KMS-11 (cell line): Measurements from ENCODE around the gene DDX25.
A peak's percentile ranks its signal among the peaks of the same experiment; 100 is the strongest.

ENCODE experiments used
- H2AFZ ChIP-seq: fragments of 200-600 bp; sonication (generic); 2 replicates; pipeline ENCODE4 v1.6.1; 2016; ENCODE audit warnings: antibody characterized with exemption, mixed run types, low read depth
- H3K27ac ChIP-seq: fragments of 200-600 bp; sonication (generic); 2 replicates; pipeline ENCODE4 v1.6.1; 2016; ENCODE audit warnings: mild to moderate bottlenecking, mixed run types
- H3K27me3 ChIP-seq: fragments of 200-600 bp; sonication (generic); 2 replicates; pipeline ENCODE4 v1.6.1; 2017; ENCODE audit warnings: mild to moderate bottlenecking, low read depth, mixed run types, moderate library complexity; ENCODE audit not compliant: insufficient read depth
- H3K36me3 ChIP-seq: fragments of 200-600 bp; sonication (generic); 2 replicates; pipeline ENCODE4 v1.6.1; 2017; ENCODE audit warnings: mild to moderate bottlenecking, mixed run types; ENCODE audit not compliant: insufficient read depth
- H3K4me1 ChIP-seq: fragments of 200-600 bp; sonication (generic); 2 replicates; pipeline ENCODE4 v1.6.1; 2016; ENCODE audit warnings: mild to moderate bottlenecking, low read depth, mixed run types; ENCODE audit not compliant: poor library complexity, severe bottlenecking
- H3K4me2 ChIP-seq: fragments of 200-600 bp; sonication (generic); 2 replicates; pipeline ENCODE4 v1.7.0; 2016; ENCODE audit warnings: mild to moderate bottlenecking, mixed run types
- H3K4me3 ChIP-seq: fragments of 200-600 bp; sonication (generic); IDR thresholded peaks from 2 replicates; pipeline ENCODE4 v1.6.1; 2017; ENCODE audit warnings: low read depth, low read length, mixed read lengths; ENCODE audit not compliant: insufficient read depth
- H3K79me2 ChIP-seq: fragments of 200-600 bp; sonication (generic); 2 replicates; pipeline ENCODE4 v1.6.1; 2016; ENCODE audit warnings: low read depth, mixed run types; ENCODE audit not compliant: insufficient read depth
- H3K9ac ChIP-seq: fragments of 200-600 bp; sonication (generic); 2 replicates; pipeline ENCODE4 v1.6.1; 2016; ENCODE audit warnings: mild to moderate bottlenecking, mixed run types
- H4K20me1 ChIP-seq: fragments of 200-600 bp; sonication (generic); 2 replicates; pipeline ENCODE4 v1.6.1; 2016; ENCODE audit warnings: mild to moderate bottlenecking, mixed run types; ENCODE audit not compliant: insufficient read depth
- TF ChIP-seq, protein P1 (sequence below): fragments of 200-600 bp; sonication (generic); conservative IDR thresholded peaks from 2 replicates; pipeline ENCODE4 v1.6.1; 2017; ENCODE audit warnings: low read depth, mild to moderate bottlenecking, antibody characterized with exemption, low read length, moderate library complexity, mixed read lengths

The DDX25 gene

DNA sequence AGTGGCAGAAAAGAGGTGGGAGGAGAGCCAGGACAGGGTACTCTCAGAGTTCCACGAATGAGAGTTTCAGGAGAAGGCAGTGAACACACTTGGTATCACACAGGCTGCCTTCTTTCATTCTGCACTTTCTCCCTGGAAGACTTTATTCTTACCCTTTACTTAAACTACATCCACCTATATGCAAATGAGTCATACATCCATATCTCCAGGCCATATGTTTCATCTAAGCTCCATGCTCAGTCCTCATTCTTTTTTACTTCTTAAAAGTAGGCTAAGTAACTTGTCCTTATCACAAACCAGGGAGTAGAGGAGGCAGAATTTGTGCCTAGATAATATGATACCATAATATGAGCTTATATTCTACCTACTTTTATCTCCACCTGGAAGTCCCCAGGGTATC lies 23.0 kb upstream of the DDX25 start:
- TF ChIP-seq, protein P1, sequence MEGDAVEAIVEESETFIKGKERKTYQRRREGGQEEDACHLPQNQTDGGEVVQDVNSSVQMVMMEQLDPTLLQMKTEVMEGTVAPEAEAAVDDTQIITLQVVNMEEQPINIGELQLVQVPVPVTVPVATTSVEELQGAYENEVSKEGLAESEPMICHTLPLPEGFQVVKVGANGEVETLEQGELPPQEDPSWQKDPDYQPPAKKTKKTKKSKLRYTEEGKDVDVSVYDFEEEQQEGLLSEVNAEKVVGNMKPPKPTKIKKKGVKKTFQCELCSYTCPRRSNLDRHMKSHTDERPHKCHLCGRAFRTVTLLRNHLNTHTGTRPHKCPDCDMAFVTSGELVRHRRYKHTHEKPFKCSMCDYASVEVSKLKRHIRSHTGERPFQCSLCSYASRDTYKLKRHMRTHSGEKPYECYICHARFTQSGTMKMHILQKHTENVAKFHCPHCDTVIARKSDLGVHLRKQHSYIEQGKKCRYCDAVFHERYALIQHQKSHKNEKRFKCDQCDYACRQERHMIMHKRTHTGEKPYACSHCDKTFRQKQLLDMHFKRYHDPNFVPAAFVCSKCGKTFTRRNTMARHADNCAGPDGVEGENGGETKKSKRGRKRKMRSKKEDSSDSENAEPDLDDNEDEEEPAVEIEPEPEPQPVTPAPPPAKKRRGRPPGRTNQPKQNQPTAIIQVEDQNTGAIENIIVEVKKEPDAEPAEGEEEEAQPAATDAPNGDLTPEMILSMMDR: no peak

DNA sequence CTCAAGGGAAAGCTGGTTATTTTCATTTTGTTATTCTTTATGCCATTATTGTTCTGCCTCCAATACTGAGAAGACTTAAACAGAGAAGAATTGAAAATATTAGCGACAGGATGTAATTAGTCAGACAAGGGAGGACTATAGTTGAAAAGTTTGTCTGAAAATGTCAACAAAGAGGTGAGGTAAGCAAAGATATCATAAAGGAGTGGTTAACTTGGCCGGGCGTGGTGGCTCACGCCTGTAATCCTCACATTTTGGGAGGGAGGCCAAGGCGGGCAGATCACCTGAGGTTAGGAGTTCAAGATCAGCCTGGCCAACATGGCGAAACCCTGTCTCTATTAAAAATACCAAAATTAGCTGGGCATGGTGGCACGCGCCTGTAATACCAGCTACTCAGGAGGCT lies 20.9 kb upstream of the DDX25 start:
- no peaks in the 10 kb centered on the region for H3K79me2 ChIP-seq
- H3K4me3 ChIP-seq: no peak overlapping the region
- no peaks in the 10 kb centered on the region for H3K36me3 ChIP-seq
- TF ChIP-seq, protein P1: no peak
- no peaks in the 10 kb centered on the region for H4K20me1 ChIP-seq
- H3K9ac ChIP-seq: no peak overlapping the region
- H3K4me2 ChIP-seq: no peak overlapping the region
- H3K27me3 ChIP-seq: no peaks in the 10 kb centered on the region
- no peaks in the 10 kb centered on the region for H3K4me1 ChIP-seq
- H3K27ac ChIP-seq: no peak overlapping the region
- H2AFZ ChIP-seq: no peak overlapping the region

More for the DNA sequence above, 23.0 kb upstream of the DDX25 start:
- Histone ChIP-seq H3K79me2 (no peaks in the 10 kb centered on the region), H3K9ac (no peak overlapping the region), H2AFZ (no peak overlapping the region), H3K36me3 (no peaks in the 10 kb centered on the region), H3K4me3 (no peak overlapping the region), H3K4me2 (no peak overlapping the region), H4K20me1 (no peaks in the 10 kb centered on the region), H3K27ac (no peak overlapping the region), H3K27me3 (no peaks in the 10 kb centered on the region), H3K4me1 (no peaks in the 10 kb centered on the region)

DNA sequence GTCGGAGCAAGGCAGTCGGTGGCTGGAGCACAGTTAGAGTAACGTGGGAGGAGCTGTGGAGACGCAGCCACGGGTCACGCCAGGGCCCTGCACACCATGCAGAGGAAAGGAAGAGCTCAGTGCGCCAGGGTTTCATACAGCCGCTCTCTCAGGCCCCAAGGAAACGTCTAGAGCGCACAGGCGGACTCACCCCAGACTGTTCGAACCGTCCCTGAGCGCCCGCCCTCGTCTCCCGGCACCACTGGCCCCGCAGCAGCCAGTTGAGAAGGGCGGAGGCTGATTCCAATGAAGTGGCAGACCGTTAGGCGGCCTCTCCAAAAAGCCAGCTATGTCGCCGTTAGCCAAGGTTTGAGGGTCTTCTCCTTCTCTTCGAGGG lies 17.3 kb upstream of the DDX25 start:
- Histone ChIP-seq H3K4me1 (peaks cover 20% of the 10 kb centered on the region), H3K36me3 (no peaks in the 10 kb centered on the region), H3K27ac (peak overlapping the region; percentile 88), H3K4me3 (no peak overlapping the region), H3K4me2 (no peak overlapping the region; the same call in 1 of the 2 replicates), H3K27me3 (no peaks in the 10 kb centered on the region), H3K79me2 (peaks cover 26% of the 10 kb centered on the region), H2AFZ (peak overlapping the region; percentile 18; the same call in 1 of the 2 replicates), H3K9ac (peak overlapping the region; percentile 89), H4K20me1 (no peaks in the 10 kb centered on the region)
- TF ChIP-seq, protein P1: no peak

DNA sequence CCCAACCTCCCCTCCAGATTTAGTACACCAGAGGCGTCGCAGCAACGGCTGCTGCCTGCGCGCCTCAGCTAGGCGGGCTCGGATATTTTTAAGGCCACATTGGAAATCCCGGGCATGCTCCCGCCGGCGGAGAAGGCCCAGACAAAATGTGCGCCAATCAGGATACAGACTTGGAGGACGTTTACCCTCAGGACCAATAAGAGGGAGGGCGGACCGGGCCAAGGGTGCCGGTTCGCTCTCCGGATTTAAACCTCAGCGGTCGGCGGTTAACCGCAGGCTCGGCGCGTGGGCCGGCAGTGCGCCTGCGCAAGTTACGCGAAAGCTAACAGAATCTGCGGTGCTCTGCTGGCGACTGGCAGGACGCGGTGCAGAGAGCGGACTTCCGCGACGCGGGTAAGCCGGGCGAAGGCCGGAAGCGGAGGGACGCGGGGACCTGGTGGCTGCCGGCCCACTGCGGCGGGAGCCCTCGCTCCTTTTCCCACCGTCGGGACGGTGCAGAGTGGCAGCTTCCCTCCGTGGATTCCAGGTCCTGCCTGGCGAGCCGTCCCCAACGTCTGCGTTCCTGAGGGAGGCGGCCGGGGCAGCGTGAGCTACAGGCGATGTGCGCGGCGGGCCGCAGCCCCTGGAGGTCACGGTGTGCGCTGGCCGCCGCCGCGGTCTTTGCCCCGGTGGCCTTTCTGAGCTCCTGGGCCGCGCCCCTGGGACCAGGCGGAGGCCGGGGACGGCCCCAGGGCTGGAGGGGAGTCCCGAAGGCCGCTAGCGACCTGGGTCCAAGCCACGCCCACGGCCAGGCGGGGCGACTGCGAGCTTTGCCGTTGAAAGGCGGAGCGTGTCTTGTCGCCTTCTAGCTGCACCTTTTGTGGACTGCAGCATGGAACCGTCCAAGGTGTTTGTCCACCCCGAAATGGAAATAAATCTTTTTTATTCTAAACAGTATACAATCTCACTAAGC lies 16.7 kb upstream of the DDX25 start, which contains the start of gene HYLS1:
Gene HYLS1 (plus strand): TSS at position 296 of the 952 bp plus-strand sequence. CDS start 11,701 bp downstream, outside the sequence.
- Histone ChIP-seq H3K36me3 (no peaks in the 10 kb centered on the region), H2AFZ (peak within 1 kb of the TSS; percentile 66; the same call in 1 of the 2 replicates), H3K79me2 (peaks cover 26% of the 10 kb centered on the region), H4K20me1 (no peaks in the 10 kb centered on the region), H3K9ac (peak within 1 kb of the TSS; percentile 89), H3K4me1 (peaks cover 20% of the 10 kb centered on the region), H3K4me2 (peak within 1 kb of the TSS; percentile 51; the same call in 1 of the 2 replicates), H3K27ac (peak within 1 kb of the TSS; percentile 88), H3K4me3 (no peak within 1 kb of the TSS), H3K27me3 (no peaks in the 10 kb centered on the region)
- TF ChIP-seq, protein P1: 0 out of 2 replicates have a peak, but pooled peaks have one; percentile 27
